ENCODE data around the gene UBE2L3. TPM values are rescaled to one million over a fixed set of nuclear protein-coding genes. Genes with fewer than 3 reads are reported as not detected.

Gene UBE2L3
- polyA plus RNA-seq, 1 donor (not counting 4 experiments of a cell fraction or from before 2014, with no cell fraction given) = 80.8 TPM

DNA sequence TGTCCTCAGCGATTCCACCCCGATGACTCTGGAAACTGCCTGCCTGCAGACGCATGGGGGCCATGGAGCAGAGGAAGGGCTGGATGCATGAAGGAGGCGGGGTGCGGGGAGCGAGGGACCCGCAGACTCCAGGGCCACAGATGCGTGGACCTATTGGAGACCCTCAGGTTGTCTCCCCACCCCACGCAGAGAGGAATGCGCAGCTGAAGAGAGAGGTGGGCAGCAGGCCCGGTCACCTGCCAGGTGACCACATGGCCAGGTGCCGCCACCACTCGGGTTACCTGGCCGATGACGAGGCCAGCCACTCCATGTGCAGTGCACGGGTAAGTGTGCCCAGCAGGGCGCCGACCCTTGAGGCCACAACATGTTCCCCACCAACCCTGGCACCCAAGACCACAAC lies 65.4 kb downstream of the UBE2L3 start:
- FAIRE-seq = no peak
- DNase-seq (ENCODE audit: low read depth, low spot score) = no peak
- Histone ChIP-seq H3K79me2 (ENCODE audit: control insufficient read depth, insufficient read depth, low read length) (peaks cover 18% of the 10 kb centered on the region), H3K9me3 (ENCODE audit: control insufficient read depth, low read depth, low read length) (no peaks in the 10 kb centered on the region), H3K9ac (ENCODE audit: control insufficient read depth, extremely low read depth, insufficient read depth, low read length) (no peak overlapping the region), H2AFZ (ENCODE audit: control insufficient read depth, low read length) (no peak overlapping the region), H3K4me2 (ENCODE audit: control insufficient read depth, extremely low read depth, insufficient read depth, low read depth, low read length) (no peak overlapping the region), H4K20me1 (ENCODE audit: control insufficient read depth, extremely low read depth, insufficient read depth, low read length) (no peaks in the 10 kb centered on the region), H3K4me3 (ENCODE audit: control insufficient read depth in 2 of 3, extremely low read depth in 1 of 3, insufficient read depth in 2 of 3, low read depth in 1 of 3, low read length in 3 of 3) (no peak overlapping the region), H3K4me1 (ENCODE audit: control insufficient read depth, extremely low read depth, insufficient read depth, low read length) (peaks cover 12% of the 10 kb centered on the region), H3K9me1 (ENCODE audit: control insufficient read depth, extremely low read depth, insufficient read depth, low read length) (no peaks in the 10 kb centered on the region), H3K36me3 (ENCODE audit: control insufficient read depth in 2 of 2, extremely low read depth in 1 of 2, insufficient read depth in 2 of 2, low read length in 2 of 2) (peaks cover 2 to 6% of the 10 kb centered on the region in 2 experiments), H3K27ac (ENCODE audit: control insufficient read depth, insufficient read depth, low read length) (no peak overlapping the region), H3K27me3 (ENCODE audit: control insufficient read depth, extremely low read depth, insufficient read depth, low read length) (no peaks in the 10 kb centered on the region)
- TF ChIP-seq EZH2 (IDR thresholded peaks at IDR 0.05; ENCODE audit: low read length) = no peak
- TF ChIP-seq, protein P1, sequence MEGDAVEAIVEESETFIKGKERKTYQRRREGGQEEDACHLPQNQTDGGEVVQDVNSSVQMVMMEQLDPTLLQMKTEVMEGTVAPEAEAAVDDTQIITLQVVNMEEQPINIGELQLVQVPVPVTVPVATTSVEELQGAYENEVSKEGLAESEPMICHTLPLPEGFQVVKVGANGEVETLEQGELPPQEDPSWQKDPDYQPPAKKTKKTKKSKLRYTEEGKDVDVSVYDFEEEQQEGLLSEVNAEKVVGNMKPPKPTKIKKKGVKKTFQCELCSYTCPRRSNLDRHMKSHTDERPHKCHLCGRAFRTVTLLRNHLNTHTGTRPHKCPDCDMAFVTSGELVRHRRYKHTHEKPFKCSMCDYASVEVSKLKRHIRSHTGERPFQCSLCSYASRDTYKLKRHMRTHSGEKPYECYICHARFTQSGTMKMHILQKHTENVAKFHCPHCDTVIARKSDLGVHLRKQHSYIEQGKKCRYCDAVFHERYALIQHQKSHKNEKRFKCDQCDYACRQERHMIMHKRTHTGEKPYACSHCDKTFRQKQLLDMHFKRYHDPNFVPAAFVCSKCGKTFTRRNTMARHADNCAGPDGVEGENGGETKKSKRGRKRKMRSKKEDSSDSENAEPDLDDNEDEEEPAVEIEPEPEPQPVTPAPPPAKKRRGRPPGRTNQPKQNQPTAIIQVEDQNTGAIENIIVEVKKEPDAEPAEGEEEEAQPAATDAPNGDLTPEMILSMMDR (optimal IDR thresholded peaks at IDR 0.05 in 1 of 3, IDR thresholded peaks at IDR 0.05 in 1 of 3, conservative IDR thresholded peaks at IDR 0.05 in 1 of 3; ENCODE audit: extremely low read depth in 1 of 3, insufficient read depth in 2 of 3, low read length in 3 of 3) = no peak
- dilution Hi-C loops (cut with MboI; ENCODE audit: extremely low pct_ligation_motif_present, low sequenced_read_pairs) = no loop called here

DNA sequence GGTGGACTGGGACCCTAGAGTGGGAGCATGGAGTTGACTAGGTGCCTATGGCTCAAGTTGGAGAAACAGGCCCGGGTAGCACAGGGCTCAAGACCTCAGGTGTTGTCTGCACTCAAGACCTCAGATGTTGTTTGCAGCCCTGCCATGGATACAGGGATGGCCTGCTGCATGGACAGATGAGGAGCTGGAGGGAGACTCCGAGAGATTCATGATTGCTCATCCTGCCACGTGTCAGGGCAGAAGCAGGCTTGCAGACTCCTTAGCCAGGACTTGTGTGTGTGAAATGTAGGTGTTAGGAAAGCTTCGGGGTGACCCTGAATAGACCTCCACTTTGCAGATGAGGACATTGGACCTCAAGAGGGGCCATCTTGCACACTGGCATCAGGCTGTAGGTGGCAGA lies 66.0 kb downstream of the UBE2L3 start:
- Histone ChIP-seq H2AFZ (ENCODE audit: control insufficient read depth, low read length) (no peak overlapping the region), H3K4me1 (ENCODE audit: control insufficient read depth, extremely low read depth, insufficient read depth, low read length) (peaks cover 7% of the 10 kb centered on the region), H3K27ac (ENCODE audit: control insufficient read depth, insufficient read depth, low read length) (no peak overlapping the region), H3K79me2 (ENCODE audit: control insufficient read depth, insufficient read depth, low read length) (peaks cover 13% of the 10 kb centered on the region), H3K36me3 (ENCODE audit: control insufficient read depth in 2 of 2, extremely low read depth in 1 of 2, insufficient read depth in 2 of 2, low read length in 2 of 2) (peaks cover 0 to under 1% of the 10 kb centered on the region in 2 experiments), H3K9me3 (ENCODE audit: control insufficient read depth, low read depth, low read length) (no peaks in the 10 kb centered on the region), H3K4me3 (ENCODE audit: control insufficient read depth in 2 of 3, extremely low read depth in 1 of 3, insufficient read depth in 2 of 3, low read depth in 1 of 3, low read length in 3 of 3) (no peak overlapping the region), H4K20me1 (ENCODE audit: control insufficient read depth, extremely low read depth, insufficient read depth, low read length) (no peaks in the 10 kb centered on the region), H3K27me3 (ENCODE audit: control insufficient read depth, extremely low read depth, insufficient read depth, low read length) (no peaks in the 10 kb centered on the region), H3K9ac (ENCODE audit: control insufficient read depth, extremely low read depth, insufficient read depth, low read length) (no peak overlapping the region), H3K9me1 (ENCODE audit: control insufficient read depth, extremely low read depth, insufficient read depth, low read length) (no peaks in the 10 kb centered on the region), H3K4me2 (ENCODE audit: control insufficient read depth, extremely low read depth, insufficient read depth, low read depth, low read length) (no peak overlapping the region)
- dilution Hi-C loops (cut with MboI; ENCODE audit: extremely low pct_ligation_motif_present, low sequenced_read_pairs) = no loop called here
- DNase-seq (ENCODE audit: low read depth, low spot score) (no peak), FAIRE-seq (peak; percentile 63)
- TF ChIP-seq, protein P1 (optimal IDR thresholded peaks at IDR 0.05 in 1 of 3, IDR thresholded peaks at IDR 0.05 in 1 of 3, conservative IDR thresholded peaks at IDR 0.05 in 1 of 3; ENCODE audit: extremely low read depth in 1 of 3, insufficient read depth in 2 of 3, low read length in 3 of 3) = no peak
- TF ChIP-seq EZH2 (IDR thresholded peaks at IDR 0.05; ENCODE audit: low read length) = no peak
